HepG2 (cell line): ENCODE measurements around the gene PKD1L1. TPM values are rescaled to one million over a fixed set of nuclear protein-coding genes. Genes with fewer than 3 reads are reported as not detected.

Source experiments
- CEBPB ChIP-seq: IDR thresholded peaks from 2 replicates; pipeline ENCODE4 v1.6.1; 2011; ENCODE audit warnings: low read depth, low read length, improper control_type of control experiment, borderline replicate concordance
- MAF1 ChIP-seq: sonication (generic); formaldehyde crosslinking; IDR thresholded peaks from 2 replicates; pipeline ENCODE4 v1.5.0; 2020; ENCODE audit warnings: missing genetic modification reagents, borderline replicate concordance
- MYNN ChIP-seq: sonication (generic); formaldehyde crosslinking; IDR thresholded peaks from 2 replicates; pipeline ENCODE4 v1.4.0; 2020; ENCODE audit warnings: mild to moderate bottlenecking, low read depth, missing genetic modification reagents
- PAX8 ChIP-seq: sonication (generic); formaldehyde crosslinking; IDR thresholded peaks from 2 replicates; pipeline ENCODE4 v1.8.0; 2022; ENCODE audit warnings: mild to moderate bottlenecking, missing genetic modification reagents, borderline replicate concordance
- PPARG ChIP-seq: conservative IDR thresholded peaks from 2 replicates; pipeline ENCODE4 v1.6.1; 2016; ENCODE audit warnings: missing biosample characterization, missing genetic modification reagents
- RAD51 ChIP-seq: fragments of 450-650 bp; IDR thresholded peaks from 2 replicates; pipeline ENCODE4 v1.6.1; 2016; ENCODE audit warnings: borderline replicate concordance
- SAFB2 ChIP-seq: sonication (generic); formaldehyde crosslinking; IDR thresholded peaks from 2 replicates; pipeline ENCODE4 v1.5.1; 2020; ENCODE audit warnings: missing genetic modification reagents, low read depth, mild to moderate bottlenecking, borderline replicate concordance
- SMARCC2 ChIP-seq: fragments of 450-650 bp; IDR thresholded peaks from 2 replicates; pipeline ENCODE4 v1.6.1; 2017; ENCODE audit warnings: antibody characterized with exemption, mild to moderate bottlenecking
- ZNF274 ChIP-seq: sonication (generic); formaldehyde crosslinking; IDR thresholded peaks from 2 replicates; pipeline ENCODE4 v1.5.1; 2020; ENCODE audit warnings: mild to moderate bottlenecking, missing genetic modification reagents
- ZNF354B ChIP-seq: sonication (generic); formaldehyde crosslinking; IDR thresholded peaks from 2 replicates; pipeline ENCODE4 v1.8.0; 2022; ENCODE audit warnings: mild to moderate bottlenecking, missing genetic modification reagents
- ZNF441 ChIP-seq: sonication (generic); formaldehyde crosslinking; IDR thresholded peaks from 2 replicates; pipeline ENCODE4 v1.7.0; 2021; ENCODE audit warnings: missing genetic modification reagents, borderline replicate concordance
- ZNF556 ChIP-seq: sonication (generic); formaldehyde crosslinking; IDR thresholded peaks from 2 replicates; pipeline ENCODE4 v1.4.0; 2020; ENCODE audit warnings: mild to moderate bottlenecking, missing genetic modification reagents, borderline replicate concordance
- ZNF672 ChIP-seq: sonication (generic); formaldehyde crosslinking; IDR thresholded peaks from 2 replicates; pipeline ENCODE4 v1.8.1; 2022; ENCODE audit warnings: missing genetic modification reagents
- polyA plus RNA-seq, 8 experiments: library from polyadenylated mRNA; depleted of rRNA in 3 of 8; stranded (reverse) in 7 of 8; unstranded in 1 of 8; fragments of >200 nt; fragmentation: Illumina TruSeq in 4 of 8; extraction: Trizol in 4 of 8; gene quantifications; 2 replicates each; pipeline versions ENCODE4 v1.2.1 to v1.2.3, GENCODE V29; 2011 to 2016; ENCODE audit warnings: low read depth in 4 of 8, missing spikeins in 1 of 8, mixed read lengths in 1 of 8; ENCODE audit not compliant: insufficient read depth in 1 of 8
- total RNA-seq, 5 experiments: library from RNA; depleted of rRNA; stranded (reverse); fragments of >200 nt; fragmentation: Illumina TruSeq; extraction: Trizol; gene quantifications; 2 replicates each; pipeline ENCODE4 v1.2.3, GENCODE V29; 2016; ENCODE audit warnings: low read depth in 1 of 5
- TF ChIP-seq, protein P1 (sequence below): sonication (generic); formaldehyde crosslinking; IDR thresholded peaks from 2 replicates; pipeline ENCODE4 v1.8.0; 2022; ENCODE audit warnings: missing genetic modification reagents, low read depth, mild to moderate bottlenecking, borderline replicate concordance
- TF ChIP-seq, protein P2 (sequence below): sonication (generic); formaldehyde crosslinking; IDR thresholded peaks from 2 replicates; pipeline ENCODE4 v1.4.0; 2020; ENCODE audit warnings: missing genetic modification reagents, borderline replicate concordance
- TF ChIP-seq, protein P3 (sequence below): sonication (generic); formaldehyde crosslinking; IDR thresholded peaks from 2 replicates; pipeline ENCODE4 v1.4.0; 2020; ENCODE audit warnings: missing genetic modification reagents, borderline replicate concordance
- TF ChIP-seq, protein P4 (sequence below): sonication (generic); formaldehyde crosslinking; IDR thresholded peaks from 2 replicates; pipeline ENCODE4 v1.5.1; 2020; ENCODE audit warnings: missing genetic modification reagents, mild to moderate bottlenecking, borderline replicate concordance
- TF ChIP-seq, protein P5 (sequence below): sonication (generic); formaldehyde crosslinking; IDR thresholded peaks from 2 replicates; pipeline ENCODE4 v1.4.0; 2020; ENCODE audit warnings: low read depth, mild to moderate bottlenecking, missing genetic modification reagents
- TF ChIP-seq, protein P6 (sequence below): sonication (generic); formaldehyde crosslinking; IDR thresholded peaks from 2 replicates; pipeline ENCODE4 v1.5.0; 2020; ENCODE audit warnings: missing genetic modification reagents, mild to moderate bottlenecking, borderline replicate concordance

The PKD1L1 gene
- total and polyA plus RNA-seq, 2 of the 13 experiments (the other 11 are each of a cell fraction or from before 2014, with no cell fraction given): 0.01 TPM; not detected in 1

DNA sequence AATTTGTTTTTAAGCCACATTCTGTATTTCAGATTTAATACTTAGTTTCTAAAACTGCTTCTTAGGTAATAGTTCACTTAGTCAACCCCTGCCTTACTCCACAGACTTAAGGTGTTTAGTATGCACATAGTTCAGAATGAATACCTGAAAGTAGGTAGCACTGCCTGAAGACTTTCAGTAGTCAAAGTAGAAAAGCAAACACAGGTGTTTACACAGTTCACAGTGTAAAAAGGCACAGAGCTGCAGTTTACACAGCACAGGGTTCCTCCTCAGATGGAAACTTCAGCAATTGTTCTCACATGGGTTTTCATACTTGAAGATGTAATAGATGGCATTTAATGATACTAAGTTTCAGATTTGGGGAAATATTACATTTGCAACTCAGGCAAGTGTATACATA, 3.1 kb upstream of the PKD1L1 start (continued):
- no peak for TF ChIP-seq ZNF354B (CRISPR knock-in tag)
- TF ChIP-seq, protein P1, sequence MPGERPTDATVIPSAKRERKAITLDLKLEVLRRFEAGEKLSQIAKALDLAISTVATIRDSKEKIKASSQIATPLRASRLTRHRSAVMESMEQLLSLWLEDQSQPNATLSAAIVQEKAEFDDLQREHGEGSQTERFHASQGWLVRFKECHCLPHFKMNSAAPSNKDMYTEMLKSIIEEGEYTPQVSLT (CRISPR knock-in tag): no peak
- no peak for TF ChIP-seq ZNF274 (CRISPR knock-in tag)
- TF ChIP-seq, protein P2, sequence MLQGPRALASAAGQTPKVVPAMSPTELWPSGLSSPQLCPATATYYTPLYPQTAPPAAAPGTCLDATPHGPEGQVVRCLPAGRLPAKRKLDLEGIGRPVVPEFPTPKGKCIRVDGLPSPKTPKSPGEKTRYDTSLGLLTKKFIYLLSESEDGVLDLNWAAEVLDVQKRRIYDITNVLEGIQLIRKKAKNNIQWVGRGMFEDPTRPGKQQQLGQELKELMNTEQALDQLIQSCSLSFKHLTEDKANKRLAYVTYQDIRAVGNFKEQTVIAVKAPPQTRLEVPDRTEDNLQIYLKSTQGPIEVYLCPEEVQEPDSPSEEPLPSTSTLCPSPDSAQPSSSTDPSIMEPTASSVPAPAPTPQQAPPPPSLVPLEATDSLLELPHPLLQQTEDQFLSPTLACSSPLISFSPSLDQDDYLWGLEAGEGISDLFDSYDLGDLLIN (CRISPR knock-in tag): no peak
- TF ChIP-seq MAF1: no peak
- TF ChIP-seq, protein P3, sequence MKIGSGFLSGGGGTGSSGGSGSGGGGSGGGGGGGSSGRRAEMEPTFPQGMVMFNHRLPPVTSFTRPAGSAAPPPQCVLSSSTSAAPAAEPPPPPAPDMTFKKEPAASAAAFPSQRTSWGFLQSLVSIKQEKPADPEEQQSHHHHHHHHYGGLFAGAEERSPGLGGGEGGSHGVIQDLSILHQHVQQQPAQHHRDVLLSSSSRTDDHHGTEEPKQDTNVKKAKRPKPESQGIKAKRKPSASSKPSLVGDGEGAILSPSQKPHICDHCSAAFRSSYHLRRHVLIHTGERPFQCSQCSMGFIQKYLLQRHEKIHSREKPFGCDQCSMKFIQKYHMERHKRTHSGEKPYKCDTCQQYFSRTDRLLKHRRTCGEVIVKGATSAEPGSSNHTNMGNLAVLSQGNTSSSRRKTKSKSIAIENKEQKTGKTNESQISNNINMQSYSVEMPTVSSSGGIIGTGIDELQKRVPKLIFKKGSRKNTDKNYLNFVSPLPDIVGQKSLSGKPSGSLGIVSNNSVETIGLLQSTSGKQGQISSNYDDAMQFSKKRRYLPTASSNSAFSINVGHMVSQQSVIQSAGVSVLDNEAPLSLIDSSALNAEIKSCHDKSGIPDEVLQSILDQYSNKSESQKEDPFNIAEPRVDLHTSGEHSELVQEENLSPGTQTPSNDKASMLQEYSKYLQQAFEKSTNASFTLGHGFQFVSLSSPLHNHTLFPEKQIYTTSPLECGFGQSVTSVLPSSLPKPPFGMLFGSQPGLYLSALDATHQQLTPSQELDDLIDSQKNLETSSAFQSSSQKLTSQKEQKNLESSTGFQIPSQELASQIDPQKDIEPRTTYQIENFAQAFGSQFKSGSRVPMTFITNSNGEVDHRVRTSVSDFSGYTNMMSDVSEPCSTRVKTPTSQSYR (CRISPR knock-in tag): no peak
- no peak for TF ChIP-seq SAFB2 (CRISPR knock-in tag)
- TF ChIP-seq RAD51: no peak
- no peak for TF ChIP-seq SMARCC2
- no peak for TF ChIP-seq ZNF441
- TF ChIP-seq MYNN (CRISPR knock-in tag): no peak
- TF ChIP-seq, protein P4, sequence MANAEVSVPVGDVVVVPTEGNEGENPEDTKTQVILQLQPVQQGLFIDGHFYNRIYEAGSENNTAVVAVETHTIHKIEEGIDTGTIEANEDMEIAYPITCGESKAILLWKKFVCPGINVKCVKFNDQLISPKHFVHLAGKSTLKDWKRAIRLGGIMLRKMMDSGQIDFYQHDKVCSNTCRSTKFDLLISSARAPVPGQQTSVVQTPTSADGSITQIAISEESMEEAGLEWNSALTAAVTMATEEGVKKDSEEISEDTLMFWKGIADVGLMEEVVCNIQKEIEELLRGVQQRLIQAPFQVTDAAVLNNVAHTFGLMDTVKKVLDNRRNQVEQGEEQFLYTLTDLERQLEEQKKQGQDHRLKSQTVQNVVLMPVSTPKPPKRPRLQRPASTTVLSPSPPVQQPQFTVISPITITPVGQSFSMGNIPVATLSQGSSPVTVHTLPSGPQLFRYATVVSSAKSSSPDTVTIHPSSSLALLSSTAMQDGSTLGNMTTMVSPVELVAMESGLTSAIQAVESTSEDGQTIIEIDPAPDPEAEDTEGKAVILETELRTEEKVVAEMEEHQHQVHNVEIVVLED: no peak
- TF ChIP-seq, protein P5, sequence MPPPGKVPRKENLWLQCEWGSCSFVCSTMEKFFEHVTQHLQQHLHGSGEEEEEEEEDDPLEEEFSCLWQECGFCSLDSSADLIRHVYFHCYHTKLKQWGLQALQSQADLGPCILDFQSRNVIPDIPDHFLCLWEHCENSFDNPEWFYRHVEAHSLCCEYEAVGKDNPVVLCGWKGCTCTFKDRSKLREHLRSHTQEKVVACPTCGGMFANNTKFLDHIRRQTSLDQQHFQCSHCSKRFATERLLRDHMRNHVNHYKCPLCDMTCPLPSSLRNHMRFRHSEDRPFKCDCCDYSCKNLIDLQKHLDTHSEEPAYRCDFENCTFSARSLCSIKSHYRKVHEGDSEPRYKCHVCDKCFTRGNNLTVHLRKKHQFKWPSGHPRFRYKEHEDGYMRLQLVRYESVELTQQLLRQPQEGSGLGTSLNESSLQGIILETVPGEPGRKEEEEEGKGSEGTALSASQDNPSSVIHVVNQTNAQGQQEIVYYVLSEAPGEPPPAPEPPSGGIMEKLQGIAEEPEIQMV (CRISPR knock-in tag): no peak
- TF ChIP-seq CEBPB: no peak
- TF ChIP-seq, protein P6, sequence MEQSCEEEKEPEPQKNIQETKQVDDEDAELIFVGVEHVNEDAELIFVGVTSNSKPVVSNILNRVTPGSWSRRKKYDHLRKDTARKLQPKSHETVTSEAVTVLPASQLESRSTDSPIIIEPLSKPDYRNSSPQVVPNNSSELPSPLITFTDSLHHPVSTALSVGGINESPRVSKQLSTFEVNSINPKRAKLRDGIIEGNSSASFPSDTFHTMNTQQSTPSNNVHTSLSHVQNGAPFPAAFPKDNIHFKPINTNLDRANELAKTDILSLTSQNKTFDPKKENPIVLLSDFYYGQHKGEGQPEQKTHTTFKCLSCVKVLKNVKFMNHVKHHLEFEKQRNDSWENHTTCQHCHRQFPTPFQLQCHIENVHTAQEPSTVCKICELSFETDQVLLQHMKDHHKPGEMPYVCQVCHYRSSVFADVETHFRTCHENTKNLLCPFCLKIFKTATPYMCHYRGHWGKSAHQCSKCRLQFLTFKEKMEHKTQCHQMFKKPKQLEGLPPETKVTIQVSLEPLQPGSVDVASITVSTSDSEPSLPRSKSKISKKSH (CRISPR knock-in tag): no peak
- no peak for TF ChIP-seq ZNF556 (CRISPR knock-in tag)
- TF ChIP-seq PAX8 (CRISPR knock-in tag): no peak
- TF ChIP-seq PPARG (CRISPR knock-in tag): peak; percentile 78
- no peak for TF ChIP-seq ZNF672
